Spleen (tissue), 11 donors: ENCODE results near the gene SETBP1. TPM values are rescaled to one million over a fixed set of nuclear protein-coding genes. Genes with fewer than 3 reads are reported as not detected.
A peak's percentile ranks its signal among the peaks of the same experiment; 100 is the strongest.

Experiments
- DNase-seq: peaks from one replicate; pipeline ENCODE4 v3.0.0-alpha.2; 2020
- H3K27ac ChIP-seq, 8 donors: fragments of 200-600 bp; sonication (generic) in 7 of 8; 1 replicate in 4 of 8; 2 replicates in 4 of 8; pipeline versions ENCODE4 v1.5.0 to v1.8.0; 2016 to 2021; ENCODE audit warnings: inconsistent platforms in 4 of 8, mild to moderate bottlenecking in 4 of 8, moderate library complexity in 1 of 8
- H3K27me3 ChIP-seq, 7 donors: fragments of 200-600 bp; sonication (generic) in 6 of 7; replicated peaks in 1 of 7; 1 replicate in 4 of 7; 2 replicates in 3 of 7; pipeline versions ENCODE4 v1.5.0 to v1.8.0; 2016 to 2021; ENCODE audit warnings: inconsistent platforms in 3 of 7, mild to moderate bottlenecking in 1 of 7
- H3K36me3 ChIP-seq, 6 donors: fragments of 200-600 bp; sonication (generic) in 5 of 6; 1 replicate in 4 of 6; 2 replicates in 2 of 6; pipeline versions ENCODE4 v1.5.0 to v1.8.0; 2016 to 2021; ENCODE audit warnings: inconsistent platforms in 2 of 6
- H3K4me1 ChIP-seq, 6 donors: fragments of 200-600 bp; sonication (generic) in 5 of 6; 1 replicate in 3 of 6; 2 replicates in 3 of 6; pipeline versions ENCODE4 v1.5.0 to v1.8.0; 2016 to 2021; ENCODE audit warnings: inconsistent platforms in 3 of 6
- H3K4me3 ChIP-seq, 8 donors: fragments of 200-600 bp; sonication (generic) in 7 of 8; 1 replicate in 4 of 8; 2 replicates in 4 of 8; pipeline versions ENCODE4 v1.5.0 to v1.8.0; 2016 to 2021; ENCODE audit warnings: inconsistent platforms in 4 of 8, mild to moderate bottlenecking in 4 of 8, moderate library complexity in 2 of 8
- H3K9me3 ChIP-seq, 8 donors: fragments of 200-600 bp; sonication (generic) in 7 of 8; 1 replicate in 4 of 8; 2 replicates in 4 of 8; pipeline versions ENCODE4 v1.5.0 to v1.8.0; 2016 to 2021; ENCODE audit warnings: inconsistent platforms in 4 of 8
- POLR2A ChIP-seq, 3 donors: fragments of 450-650 bp; IDR thresholded peaks; one replicate each; pipeline ENCODE4 v1.5.1; 2017; ENCODE audit warnings: antibody characterized with exemption in 3 of 3, mild to moderate bottlenecking in 1 of 3
- POLR2AphosphoS5 ChIP-seq, 3 donors: sonication (generic); formaldehyde crosslinking; IDR thresholded peaks; one replicate each; pipeline ENCODE4 v1.5.1; 2017; ENCODE audit warnings: antibody characterized with exemption in 3 of 3
- WGBS, 5 donors: extraction: QIAGEN DNeasy Blood & Tissue Kit in 3 of 5; methylation state at CpG; one replicate each; pipeline versions ENCODE4 v1.1.5 to v1.1.7; 2013 to 2018; 5-methylcytosine and 5-hydroxymethylcytosine counted together
- intact Hi-C: fragments of 100-400 bp; cut with DNase I; formaldehyde crosslinking; loops from one replicate; pipeline ENCODE4 v1.15.0; 2023; ENCODE audit warnings: low total_unique reads
- polyA plus RNA-seq, 3 donors: library from polyadenylated mRNA; stranded (reverse); fragments of 200-250 nt; gene quantifications; one replicate each; pipeline ENCODE4 v1.2.1, GENCODE V29; 2013
- total RNA-seq, 7 donors: library from RNA; depleted of rRNA in 3 of 7; stranded (reverse); fragments of >200 nt in 3 of 7; fragmentation: NEBNext Ultra II Directional in 4 of 7; extraction: Animal tissue kit (Norgen Biotek cat#: 25700) in 4 of 7; gene quantifications; one replicate each; pipeline versions ENCODE4 v1.1.0 to v1.2.1, GENCODE V29; 2016 to 2021
- TF ChIP-seq, protein P1 (sequence below), 11 experiments: fragments of 200-600 bp in 7 of 11; fragments of 450-650 bp in 4 of 11; sonication (generic) in 4 of 11; IDR thresholded peaks in 8 of 11; conservative IDR thresholded peaks in 3 of 11; 1 replicate in 7 of 11; 2 replicates in 4 of 11; pipeline versions ENCODE4 v1.4.0 to v1.8.0; 2016 to 2021; ENCODE audit warnings: antibody characterized with exemption in 11 of 11, inconsistent platforms in 4 of 11, mild to moderate bottlenecking in 1 of 11
- donor health status: healthy with polysubstance abuse.
- donor health status: DM: no; HTN: no; CAD: no; lungs with moderate emphysema.
- donor health status: DM: no; HTN: no; CAD: no.
- donor health status: Bipolar disorder and iron deficiency.
- donor health status: healthy.
- donor health status: DM: no; HTN: no; CAD: no.
- donor health status: DM: yes; HTN: yes; CAD: no.

SETBP1 gene
- total and polyA plus RNA-seq, 10 donors, result 2.0 to 50.7 (median 33.1) TPM

DNA sequence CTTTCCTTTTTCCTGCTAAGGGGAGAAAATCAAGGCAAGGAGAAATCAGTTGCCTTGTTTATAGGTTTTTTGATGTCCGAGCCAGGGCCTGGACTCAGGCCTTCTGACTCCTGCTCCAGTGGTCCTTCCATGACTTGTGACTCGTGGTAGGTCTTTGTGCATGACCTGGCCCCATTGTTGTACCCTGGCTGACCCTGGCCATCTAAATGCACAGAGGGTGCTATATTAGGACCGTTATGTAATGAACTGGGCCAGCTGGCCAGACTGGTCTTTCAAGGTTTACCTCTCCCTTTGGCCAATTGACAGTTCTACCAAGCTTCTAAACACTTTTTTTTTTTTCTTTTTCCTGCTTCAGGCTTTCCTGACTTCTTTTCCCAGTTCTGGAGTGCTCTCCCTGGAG lies 81.1 kb downstream of the SETBP1 start:
- no peaks in the 10 kb centered on the region for H3K27me3 ChIP-seq
- no peaks in the 10 kb centered on the region for H3K9me3 ChIP-seq
- H3K4me3 ChIP-seq, result no peak overlapping the region
- H3K4me1 ChIP-seq, result peaks cover 11 to 79% (median 33%) of the 10 kb centered on the region in 6 donors
- no peak for DNase-seq
- TF ChIP-seq POLR2A (IDR thresholded peaks at IDR 0.05), result no peak
- TF ChIP-seq, protein P1, sequence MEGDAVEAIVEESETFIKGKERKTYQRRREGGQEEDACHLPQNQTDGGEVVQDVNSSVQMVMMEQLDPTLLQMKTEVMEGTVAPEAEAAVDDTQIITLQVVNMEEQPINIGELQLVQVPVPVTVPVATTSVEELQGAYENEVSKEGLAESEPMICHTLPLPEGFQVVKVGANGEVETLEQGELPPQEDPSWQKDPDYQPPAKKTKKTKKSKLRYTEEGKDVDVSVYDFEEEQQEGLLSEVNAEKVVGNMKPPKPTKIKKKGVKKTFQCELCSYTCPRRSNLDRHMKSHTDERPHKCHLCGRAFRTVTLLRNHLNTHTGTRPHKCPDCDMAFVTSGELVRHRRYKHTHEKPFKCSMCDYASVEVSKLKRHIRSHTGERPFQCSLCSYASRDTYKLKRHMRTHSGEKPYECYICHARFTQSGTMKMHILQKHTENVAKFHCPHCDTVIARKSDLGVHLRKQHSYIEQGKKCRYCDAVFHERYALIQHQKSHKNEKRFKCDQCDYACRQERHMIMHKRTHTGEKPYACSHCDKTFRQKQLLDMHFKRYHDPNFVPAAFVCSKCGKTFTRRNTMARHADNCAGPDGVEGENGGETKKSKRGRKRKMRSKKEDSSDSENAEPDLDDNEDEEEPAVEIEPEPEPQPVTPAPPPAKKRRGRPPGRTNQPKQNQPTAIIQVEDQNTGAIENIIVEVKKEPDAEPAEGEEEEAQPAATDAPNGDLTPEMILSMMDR (IDR thresholded peaks at IDR 0.05 in 8 of 11, conservative IDR thresholded peaks at IDR 0.05 in 3 of 11), result no peak
- no peak for TF ChIP-seq POLR2AphosphoS5 (IDR thresholded peaks at IDR 0.05)
- intact Hi-C loops, result no loop called here
- no peaks in the 10 kb centered on the region for H3K36me3 ChIP-seq
- 48 to 97% (median 65%) methylated on average over 3 of the region's 3 CpGs for WGBS, 5 donors
- H3K27ac ChIP-seq, result peak overlapping the region in 7 of 8 donors; percentile 18 to 91 (median 80)

DNA sequence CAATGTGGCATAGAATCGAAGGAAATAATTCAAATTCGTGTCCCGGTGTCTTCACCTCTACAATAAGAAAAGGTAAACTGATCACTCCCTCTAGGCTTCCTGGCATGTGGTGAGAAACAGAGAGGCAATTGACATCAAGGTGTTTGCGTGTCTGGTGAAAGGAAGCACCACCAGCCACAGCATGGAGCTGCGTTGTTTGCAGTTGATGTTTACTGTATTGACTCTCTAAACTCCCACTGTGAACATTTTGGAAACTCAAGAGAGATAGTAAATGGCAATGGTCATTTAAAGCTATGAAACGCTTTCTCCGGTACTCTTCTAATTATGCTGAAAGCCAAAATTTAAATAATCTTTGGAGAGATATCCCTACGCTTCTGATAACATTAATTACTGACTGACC lies 82.6 kb downstream of the SETBP1 start:
- no peaks in the 10 kb centered on the region for H3K27me3 ChIP-seq
- H3K27ac ChIP-seq, result peak overlapping the region in 2 of 8 donors; percentile 1 to 91
- H3K4me3 ChIP-seq, result no peak overlapping the region
- no peak for DNase-seq
- peaks cover 11 to 65% (median 26%) of the 10 kb centered on the region in 6 donors for H3K4me1 ChIP-seq
- intact Hi-C loops, result no loop called here
- no peaks in the 10 kb centered on the region for H3K9me3 ChIP-seq
- WGBS, 5 donors, result 95 to 98% (median 96%) methylated on average over 8 of the region's 8 CpGs
- TF ChIP-seq POLR2AphosphoS5 (IDR thresholded peaks at IDR 0.05), result no peak
- no peak for TF ChIP-seq POLR2A (IDR thresholded peaks at IDR 0.05)
- TF ChIP-seq, protein P1 (IDR thresholded peaks at IDR 0.05 in 8 of 11, conservative IDR thresholded peaks at IDR 0.05 in 3 of 11), result no peak
- no peaks in the 10 kb centered on the region for H3K36me3 ChIP-seq

DNA sequence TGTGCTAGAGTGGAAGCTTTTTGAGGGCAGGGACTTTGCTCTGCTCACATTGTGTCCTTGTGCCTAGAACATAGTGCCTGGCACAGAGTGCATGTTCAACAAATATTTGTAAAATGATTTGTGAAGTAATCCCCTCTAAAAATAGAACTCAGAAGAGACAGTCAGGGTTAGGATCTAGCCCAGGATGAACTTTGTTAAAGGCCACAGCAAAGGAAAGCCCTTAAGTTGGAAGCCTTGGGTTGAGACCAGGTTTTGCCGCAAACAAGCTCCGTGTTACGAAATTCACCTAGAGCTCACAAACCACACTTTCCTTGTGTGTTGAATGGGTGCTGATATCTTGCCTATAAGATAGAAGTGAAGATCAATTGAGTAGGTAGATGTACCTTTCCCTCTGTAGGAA lies 84.2 kb downstream of the SETBP1 start:
- Histone ChIP-seq H3K9me3 (no peaks in the 10 kb centered on the region), H3K4me3 (no peak overlapping the region), H3K27ac (peak overlapping the region in 2 of 8 donors; percentile 28 to 91), H3K4me1 (peaks cover 7 to 57% (median 13%) of the 10 kb centered on the region in 6 donors), H3K36me3 (no peaks in the 10 kb centered on the region), H3K27me3 (no peaks in the 10 kb centered on the region)
- intact Hi-C loops, result no loop called here
- TF ChIP-seq, protein P1 (IDR thresholded peaks at IDR 0.05 in 8 of 11, conservative IDR thresholded peaks at IDR 0.05 in 3 of 11), result no peak
- TF ChIP-seq POLR2A (IDR thresholded peaks at IDR 0.05) (no peak), POLR2AphosphoS5 (IDR thresholded peaks at IDR 0.05) (no peak)
- no peak for DNase-seq
- WGBS, 5 donors, result 87 to 98% (median 93%) methylated on average over 3 of the region's 3 CpGs

DNA sequence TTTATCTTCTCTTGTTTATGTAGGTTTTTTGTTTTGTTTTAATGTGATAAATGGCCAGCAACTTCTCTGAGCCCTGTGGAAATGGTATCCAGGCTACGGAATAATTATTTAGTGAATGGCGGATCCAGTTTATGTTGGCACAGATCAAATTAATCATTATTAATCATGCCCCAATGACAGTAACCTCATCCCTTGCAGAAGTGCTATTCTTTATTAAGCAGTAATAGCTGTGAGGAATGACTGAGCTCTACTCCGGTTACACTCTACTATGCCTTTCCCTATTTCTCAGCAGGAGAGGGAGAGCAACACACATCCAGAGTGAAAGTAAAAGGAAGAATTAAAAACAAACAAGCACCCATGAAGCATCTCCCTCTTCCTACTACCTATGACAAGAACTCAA lies 84.8 kb downstream of the SETBP1 start:
- 84 to 98% (median 95%) methylated on average over 3 of the region's 3 CpGs for WGBS, 5 donors
- DNase-seq, result no peak
- Histone ChIP-seq H3K9me3 (no peaks in the 10 kb centered on the region), H3K4me3 (no peak overlapping the region), H3K36me3 (no peaks in the 10 kb centered on the region), H3K27me3 (no peaks in the 10 kb centered on the region), H3K4me1 (peaks cover 4 to 57% (median 7%) of the 10 kb centered on the region in 6 donors), H3K27ac (peak overlapping the region in 1 of 8 donors; percentile 91)
- TF ChIP-seq, protein P1 (IDR thresholded peaks at IDR 0.05 in 8 of 11, conservative IDR thresholded peaks at IDR 0.05 in 3 of 11), result no peak
- TF ChIP-seq POLR2AphosphoS5 (IDR thresholded peaks at IDR 0.05), result no peak
- no peak for TF ChIP-seq POLR2A (IDR thresholded peaks at IDR 0.05)
- intact Hi-C loops, result no loop called here
